HG03439 (cell line): ENCODE data around the gene CDH3.

Source experiments
- ATAC-seq: cut with Tn5 transposase; IDR thresholded peaks from one replicate; pipeline ENCODE4 v1.9.1; 2021; ENCODE audit warnings: mild to moderate bottlenecking, moderate library complexity; ENCODE audit not compliant: unreplicated experiment

The CDH3 gene

DNA sequence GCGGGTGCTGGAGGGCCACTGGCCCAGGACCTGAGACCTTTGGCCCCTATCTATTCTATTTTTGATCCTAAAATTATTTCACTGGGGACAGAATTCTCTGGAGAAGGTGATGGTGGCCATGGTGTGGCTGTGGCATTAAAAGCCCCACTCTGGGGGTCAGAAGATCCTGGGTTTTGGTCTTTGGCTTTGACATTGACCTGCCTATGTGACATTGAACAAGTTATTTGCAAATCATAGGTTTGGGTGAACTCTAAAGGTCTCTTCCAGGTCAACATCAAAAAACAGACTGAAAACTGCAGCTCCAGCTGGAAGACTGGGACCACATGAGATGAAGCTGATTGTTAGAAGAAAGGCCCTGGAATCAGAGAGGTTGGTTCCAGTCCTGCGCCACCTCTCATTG lies 89.7 kb downstream of the CDH3 start:
- ATAC-seq, result no peak

DNA sequence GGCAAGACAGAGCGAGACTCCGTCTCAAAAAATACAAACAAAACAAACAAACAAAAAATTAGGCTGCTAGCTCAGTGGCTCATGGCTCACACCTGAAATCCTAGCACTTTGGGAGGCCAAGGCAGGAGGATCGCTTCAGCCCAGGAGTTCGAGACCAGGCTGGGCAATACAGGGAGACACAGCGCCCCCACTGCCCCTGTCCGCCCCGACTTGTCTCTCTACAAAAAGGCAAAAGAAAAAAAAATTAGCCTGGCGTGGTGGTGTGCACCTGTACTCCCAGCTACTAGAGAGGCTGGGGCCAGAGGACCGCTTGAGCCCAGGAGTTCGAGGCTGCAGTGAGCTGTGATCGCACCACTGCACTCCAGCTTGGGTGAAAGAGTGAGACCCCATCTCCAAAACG lies 91.5 kb downstream of the CDH3 start:
- no peak for ATAC-seq

DNA sequence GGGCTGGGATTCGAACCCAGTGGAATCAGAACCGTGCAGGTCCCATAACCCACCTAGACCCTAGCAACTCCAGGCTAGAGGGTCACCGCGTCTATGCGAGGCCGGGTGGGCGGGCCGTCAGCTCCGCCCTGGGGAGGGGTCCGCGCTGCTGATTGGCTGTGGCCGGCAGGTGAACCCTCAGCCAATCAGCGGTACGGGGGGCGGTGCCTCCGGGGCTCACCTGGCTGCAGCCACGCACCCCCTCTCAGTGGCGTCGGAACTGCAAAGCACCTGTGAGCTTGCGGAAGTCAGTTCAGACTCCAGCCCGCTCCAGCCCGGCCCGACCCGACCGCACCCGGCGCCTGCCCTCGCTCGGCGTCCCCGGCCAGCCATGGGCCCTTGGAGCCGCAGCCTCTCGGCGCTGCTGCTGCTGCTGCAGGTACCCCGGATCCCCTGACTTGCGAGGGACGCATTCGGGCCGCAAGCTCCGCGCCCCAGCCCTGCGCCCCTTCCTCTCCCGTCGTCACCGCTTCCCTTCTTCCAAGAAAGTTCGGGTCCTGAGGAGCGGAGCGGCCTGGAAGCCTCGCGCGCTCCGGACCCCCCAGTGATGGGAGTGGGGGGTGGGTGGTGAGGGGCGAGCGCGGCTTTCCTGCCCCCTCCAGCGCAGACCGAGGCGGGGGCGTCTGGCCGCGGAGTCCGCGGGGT lies 92.1 kb downstream of the CDH3 start, which contains the start of gene CDH1:
Gene CDH1, plus strand, starts transcription at position 247 of the 684 bp plus-strand sequence. Its CDS starts 124 bp downstream, at position 371.
- ATAC-seq, result no peak

DNA sequence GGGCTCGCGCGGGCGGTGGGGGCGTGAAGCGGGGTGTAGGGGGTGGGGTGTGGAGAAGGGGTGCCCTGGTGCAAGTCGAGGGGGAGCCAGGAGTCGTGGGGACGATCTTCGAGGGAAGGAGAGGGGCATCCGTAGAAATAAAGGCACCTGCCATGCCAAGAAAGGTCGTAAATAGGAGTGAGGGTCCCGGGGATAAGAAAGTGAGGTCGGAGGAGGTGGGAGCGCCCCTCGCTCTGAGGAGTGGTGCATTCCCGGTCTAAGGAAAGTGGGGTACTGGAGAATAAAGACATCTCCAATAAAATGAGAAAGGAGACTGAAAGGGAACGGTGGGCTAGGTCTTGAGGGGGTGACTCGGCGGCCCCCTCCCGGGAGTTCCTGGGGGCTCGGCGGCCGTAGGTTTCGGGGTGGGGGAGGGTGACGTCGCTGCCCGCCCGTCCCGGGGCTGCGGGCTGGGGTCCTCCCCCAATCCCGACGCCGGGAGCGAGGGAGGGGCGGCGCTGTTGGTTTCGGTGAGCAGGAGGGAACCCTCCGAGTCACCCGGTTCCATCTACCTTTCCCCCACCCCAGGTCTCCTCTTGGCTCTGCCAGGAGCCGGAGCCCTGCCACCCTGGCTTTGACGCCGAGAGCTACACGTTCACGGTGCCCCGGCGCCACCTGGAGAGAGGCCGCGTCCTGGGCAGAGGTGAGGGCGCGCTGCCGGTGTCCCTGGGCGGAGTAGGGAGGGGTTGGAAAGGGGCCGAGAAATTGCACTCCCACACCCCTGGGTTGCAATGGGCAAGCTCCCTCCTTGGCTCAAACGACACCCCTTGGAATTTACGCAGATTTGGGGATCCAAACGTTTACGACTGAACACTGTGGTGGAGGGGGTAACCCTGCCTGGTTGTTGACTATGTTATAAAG lies 92.9 kb downstream of the CDH3 start:
- ATAC-seq, result no peak

DNA sequence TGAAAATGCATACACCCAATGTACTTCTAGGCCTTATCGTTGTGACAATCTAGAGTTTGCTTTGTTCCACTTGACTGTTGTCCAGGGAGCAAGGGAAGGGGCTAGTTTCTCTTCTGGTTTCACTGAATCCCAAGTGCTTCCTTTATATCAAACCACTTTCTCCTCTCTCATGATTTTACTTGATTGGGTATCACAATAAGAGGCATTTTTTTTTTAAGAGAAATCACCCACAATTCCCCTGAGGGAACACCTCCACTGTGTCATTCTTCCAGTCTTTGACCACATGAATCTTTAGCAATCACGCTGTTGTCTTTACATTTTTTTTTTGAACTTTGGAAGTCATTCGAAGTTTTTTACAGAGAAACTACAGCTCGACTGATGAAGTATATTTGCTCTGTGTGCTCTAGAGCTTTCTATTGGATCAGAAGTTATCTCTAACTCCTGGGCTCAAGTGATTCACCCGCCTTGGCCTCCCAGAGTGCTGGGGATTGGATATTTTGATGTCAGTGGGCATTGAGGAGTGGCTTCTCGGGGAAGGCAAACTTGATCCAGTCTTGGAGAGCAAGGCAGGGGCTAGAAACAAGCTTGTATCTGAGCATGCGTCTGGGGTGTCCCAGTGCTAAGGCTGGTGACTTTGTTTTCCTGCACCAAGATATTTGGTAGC lies 95.0 kb downstream of the CDH3 start:
- ATAC-seq, result no peak

DNA sequence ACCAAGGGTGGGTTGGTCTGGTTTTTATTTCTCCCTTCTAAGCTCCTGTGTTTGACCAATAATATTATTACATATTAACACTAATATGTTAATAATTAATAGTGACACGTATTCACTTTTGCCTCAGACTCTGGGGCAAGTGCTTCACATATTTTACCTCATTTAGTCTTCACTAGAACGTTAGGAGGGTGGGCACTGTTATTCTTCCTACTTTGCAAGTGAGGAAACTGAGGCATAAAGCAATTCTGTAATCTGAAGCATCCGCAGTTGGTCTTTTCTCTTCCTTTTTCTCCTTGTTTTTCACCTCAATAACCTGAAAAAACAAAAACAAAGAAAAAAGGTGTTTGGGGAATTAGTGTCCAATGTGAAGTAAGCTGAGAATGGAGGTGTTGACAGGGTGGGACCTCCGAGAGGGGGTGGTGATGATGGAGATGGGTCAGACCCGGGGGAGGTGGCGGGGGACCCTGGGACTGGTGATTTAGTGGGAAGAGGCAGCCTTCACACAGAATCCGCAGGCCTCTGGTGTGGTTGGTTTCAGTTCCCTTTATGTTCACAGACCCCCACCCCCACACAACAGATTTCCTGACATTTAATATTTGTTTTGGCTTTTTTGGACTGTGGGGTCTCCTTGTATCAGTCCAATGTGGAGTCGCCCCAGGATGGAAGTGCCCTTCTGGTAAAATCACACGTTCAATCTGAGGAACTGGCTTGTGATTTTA lies 95.7 kb downstream of the CDH3 start:
- ATAC-seq, result no peak

DNA sequence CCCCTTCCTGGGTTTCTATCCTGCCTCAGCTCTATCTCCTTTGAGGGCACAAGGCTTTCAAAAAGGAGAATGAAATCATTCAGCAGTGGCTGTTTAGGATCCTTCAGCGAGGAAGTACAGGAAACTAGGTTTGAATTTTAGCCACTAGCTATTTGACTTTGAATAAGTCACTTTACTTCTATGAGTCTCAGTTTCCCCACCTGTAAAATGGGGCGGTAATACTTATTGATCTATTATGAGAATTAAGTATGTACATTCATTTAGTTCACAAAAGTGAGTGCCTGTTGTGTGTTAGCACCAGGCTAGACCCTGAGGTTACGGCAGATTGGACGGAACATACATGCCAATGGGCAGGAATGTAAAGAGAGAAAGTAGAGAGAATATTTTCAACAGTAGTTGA lies 98.6 kb downstream of the CDH3 start:
- no peak for ATAC-seq

DNA sequence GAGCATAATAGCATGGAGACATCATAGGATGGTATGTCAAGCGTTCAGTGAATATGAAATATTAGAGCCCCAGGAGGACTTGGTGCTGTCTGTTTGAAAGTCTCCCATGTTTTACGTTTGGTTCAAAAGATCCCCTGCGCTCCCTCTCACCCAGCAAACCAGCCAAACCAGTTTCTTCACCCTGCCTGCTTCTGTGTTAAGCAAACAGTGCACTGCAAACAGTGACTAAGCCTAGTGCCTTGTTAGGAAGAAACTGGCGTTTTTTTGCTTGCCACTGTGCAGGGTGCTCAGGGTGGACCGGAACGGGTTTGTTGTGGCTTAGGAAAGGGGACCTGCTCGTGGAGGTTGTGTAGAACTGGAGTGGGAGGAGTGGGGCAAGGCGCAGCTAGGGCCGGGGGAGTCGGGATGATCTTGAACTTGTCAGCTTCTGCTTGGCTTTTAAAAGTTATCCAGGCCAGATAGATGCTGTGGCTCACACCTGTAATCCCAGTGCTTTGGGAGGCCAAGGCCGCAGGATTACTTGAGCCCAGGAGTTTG lies 99.7 kb downstream of the CDH3 start:
- no peak for ATAC-seq

DNA sequence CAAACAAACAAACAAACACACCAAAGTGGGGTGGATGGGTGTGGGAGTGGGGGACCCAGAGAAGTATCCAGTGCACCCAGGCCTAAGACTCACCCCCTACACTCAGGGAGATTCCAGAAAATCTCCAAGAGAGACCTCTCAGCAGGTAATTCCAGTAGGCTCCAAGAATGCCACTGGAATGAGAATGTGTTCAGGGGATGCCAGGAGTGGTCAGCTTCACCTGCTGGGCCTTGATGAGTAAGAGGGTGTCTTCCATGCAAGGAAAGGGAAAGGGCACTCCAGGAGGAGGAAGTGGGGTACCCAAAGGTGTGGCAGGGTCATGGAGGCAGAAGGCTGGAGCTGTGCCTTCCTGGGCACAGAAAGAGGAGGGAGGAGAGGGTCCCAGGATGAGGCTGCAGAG lies 101.8 kb downstream of the CDH3 start:
- no peak for ATAC-seq

DNA sequence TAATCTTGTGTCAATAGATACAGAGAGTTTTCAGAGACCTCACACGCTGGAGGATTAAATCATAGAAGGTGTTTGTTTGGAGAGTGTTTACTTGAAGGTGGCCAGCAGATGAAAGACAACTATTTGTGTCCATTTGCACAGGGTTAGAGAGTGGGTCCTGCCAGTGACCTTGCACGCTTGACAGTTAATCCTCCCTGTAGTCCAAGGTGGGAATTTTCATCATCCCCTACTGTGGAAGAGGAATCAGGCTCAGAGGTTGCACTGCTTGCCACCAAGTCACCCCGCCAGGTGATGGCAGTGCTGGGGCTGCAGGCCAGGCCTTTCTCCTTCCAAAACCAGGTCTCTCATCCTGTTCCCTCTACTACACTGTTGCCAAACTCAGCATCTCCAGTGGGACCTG lies 104.3 kb downstream of the CDH3 start:
- no peak for ATAC-seq
